GM23248 (cell line): ENCODE measurements around the gene SDC1.

Experiments used
- EZH2 ChIP-seq: fragments of 200-600 bp; sonication (generic); IDR thresholded peaks from 2 replicates; pipeline ENCODE4 v1.6.1; 2018; ENCODE audit warnings: antibody characterized with exemption, mild to moderate bottlenecking; ENCODE audit not compliant: insufficient read depth, poor library complexity, severe bottlenecking
- EZH2phosphoT487 ChIP-seq: fragments of 200-600 bp; sonication (generic); IDR thresholded peaks from 2 replicates; pipeline ENCODE4 v1.6.1; 2018; ENCODE audit warnings: antibody characterized with exemption, moderate library complexity, mild to moderate bottlenecking, low read depth; ENCODE audit not compliant: insufficient read depth

DNA sequence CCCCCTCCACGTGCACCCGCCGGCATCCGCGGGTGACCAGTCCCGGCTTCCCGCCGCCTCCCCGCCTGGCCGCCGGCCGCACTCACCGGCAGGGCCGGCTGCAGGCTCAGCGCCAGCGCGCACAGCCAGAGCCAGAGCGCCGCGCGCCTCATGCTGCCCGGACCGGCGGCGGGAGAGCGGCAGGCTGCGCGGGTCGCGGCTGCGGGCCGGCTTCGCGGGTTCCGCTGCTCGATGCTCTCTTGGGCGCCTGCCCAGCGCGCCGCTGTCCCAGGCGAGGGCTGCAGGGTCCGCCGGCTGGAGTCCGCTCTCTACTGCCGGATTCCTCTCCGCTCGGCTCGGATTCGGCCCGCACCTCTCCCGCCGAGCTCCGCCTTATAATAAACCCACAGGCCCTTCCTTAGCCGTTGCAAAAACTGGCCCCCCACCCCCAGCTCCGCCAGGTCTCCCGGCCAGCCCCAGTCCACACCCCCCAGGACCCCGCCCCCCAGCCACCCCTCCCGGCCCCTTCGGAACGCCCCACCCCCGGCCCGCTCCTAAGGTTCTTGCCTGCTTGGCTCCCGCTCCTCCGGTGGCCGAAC is at the start of gene SDC1:
- TF ChIP-seq EZH2: no peak
- no peak for TF ChIP-seq EZH2phosphoT487
